Breast epithelium (tissue), 4 donors: ENCODE results near the gene GATM. TPM values are rescaled to one million over a fixed set of nuclear protein-coding genes. Genes with fewer than 3 reads are reported as not detected.
A peak's percentile ranks its signal among the peaks of the same experiment; 100 is the strongest.

Experiments used
- DNase-seq, 2 donors: peaks; one replicate each; pipeline ENCODE4 v3.0.0-alpha.2; 2019; ENCODE audit warnings: low spot score in 2 of 2
- H3K27ac ChIP-seq, 2 donors: fragments of 200-600 bp; sonication (generic) in 1 of 2; one replicate each; pipeline ENCODE4 v1.5.1; 2016 to 2019; ENCODE audit warnings: mild to moderate bottlenecking in 1 of 2
- H3K27me3 ChIP-seq, 2 donors: fragments of 200-600 bp; sonication (generic) in 1 of 2; one replicate each; pipeline versions ENCODE4 v1.5.1 to v1.6.0; 2017 to 2019; ENCODE audit warnings: control low read depth in 1 of 2, mild to moderate bottlenecking in 1 of 2
- H3K36me3 ChIP-seq: fragments of 200-600 bp; one replicate; pipeline ENCODE4 v1.5.1; 2019
- H3K4me1 ChIP-seq, 2 donors: fragments of 200-600 bp; sonication (generic); one replicate each; pipeline ENCODE4 v1.5.1; 2016 to 2019; ENCODE audit warnings: control low read depth in 1 of 2
- H3K4me3 ChIP-seq, 3 donors: fragments of 200-600 bp; sonication (generic); 1 replicate in 2 of 3; 2 replicates in 1 of 3; pipeline ENCODE4 v1.5.1; 2016 to 2019; ENCODE audit warnings: mild to moderate bottlenecking in 3 of 3, moderate library complexity in 2 of 3
- H3K9me3 ChIP-seq, 2 donors: fragments of 200-600 bp; sonication (generic) in 1 of 2; one replicate each; pipeline ENCODE4 v1.5.1; 2016 to 2019; ENCODE audit warnings: control low read depth in 1 of 2
- CTCF ChIP-seq, 3 donors: fragments of 450-650 bp; IDR thresholded peaks; one replicate each; pipeline ENCODE4 v1.5.1; 2016 to 2017; ENCODE audit warnings: antibody characterized with exemption in 3 of 3, mild to moderate bottlenecking in 3 of 3, moderate library complexity in 3 of 3
- POLR2A ChIP-seq: fragments of 450-650 bp; IDR thresholded peaks from one replicate; pipeline ENCODE4 v1.6.1; 2016; ENCODE audit warnings: antibody characterized with exemption, mild to moderate bottlenecking, moderate library complexity
- POLR2AphosphoS5 ChIP-seq, 3 donors: sonication (generic); formaldehyde crosslinking; IDR thresholded peaks; one replicate each; pipeline ENCODE4 v1.6.1; 2017; ENCODE audit warnings: antibody characterized with exemption in 3 of 3
- intact Hi-C: fragments of 100-400 bp; cut with DNase I; formaldehyde crosslinking; loops from one replicate; pipeline ENCODE4 v1.15.1; 2023; ENCODE audit warnings: low total_unique reads
- total RNA-seq, 3 donors: library from RNA; depleted of rRNA; stranded (reverse); fragments of >200 nt; gene quantifications; one replicate each; pipeline ENCODE4 v1.1.0, GENCODE V29; 2016

Gene GATM
- total RNA-seq, 3 donors from 2014 or later, result 8.8 to 31.5 (median 22.8) TPM

GRCh38 chr15:45389351-45389750, 11.0 kb upstream of the GATM start:
- H3K4me1 ChIP-seq, result no peaks in the 10 kb centered on the region
- no peak for TF ChIP-seq POLR2AphosphoS5 (IDR thresholded peaks at IDR 0.05)
- no peak for TF ChIP-seq CTCF (IDR thresholded peaks at IDR 0.05)
- no peak for TF ChIP-seq POLR2A
- H3K4me3 ChIP-seq, result no peak overlapping the region
- H3K9me3 ChIP-seq, result no peaks in the 10 kb centered on the region
- H3K27ac ChIP-seq, result no peak overlapping the region
- no peaks in the 10 kb centered on the region for H3K36me3 ChIP-seq
- no peak for DNase-seq
- H3K27me3 ChIP-seq, result no peaks in the 10 kb centered on the region
- intact Hi-C loops, result no loop called here

GRCh38 chr15:45387380-45388007, 9.2 kb upstream of the GATM start:
- H3K4me1 ChIP-seq, result no peaks in the 10 kb centered on the region
- no peaks in the 10 kb centered on the region for H3K36me3 ChIP-seq
- no peaks in the 10 kb centered on the region for H3K9me3 ChIP-seq
- H3K27me3 ChIP-seq, result no peaks in the 10 kb centered on the region
- TF ChIP-seq POLR2AphosphoS5 (IDR thresholded peaks at IDR 0.05), result no peak
- no peak overlapping the region for H3K4me3 ChIP-seq
- no peak for DNase-seq
- intact Hi-C loops, result no loop called here
- H3K27ac ChIP-seq, result no peak overlapping the region

GRCh38 chr15:45386974-45387373, 8.6 kb upstream of the GATM start:
- TF ChIP-seq CTCF (IDR thresholded peaks at IDR 0.05) (no peak), POLR2A (no peak), POLR2AphosphoS5 (IDR thresholded peaks at IDR 0.05) (no peak)
- H3K36me3 ChIP-seq, result no peaks in the 10 kb centered on the region
- H3K27me3 ChIP-seq, result no peaks in the 10 kb centered on the region
- H3K4me1 ChIP-seq, result no peaks in the 10 kb centered on the region
- no peaks in the 10 kb centered on the region for H3K9me3 ChIP-seq
- DNase-seq, result no peak
- no peak overlapping the region for H3K4me3 ChIP-seq
- intact Hi-C loops, result no loop called here
- H3K27ac ChIP-seq, result no peak overlapping the region

GRCh38 chr15:45386420-45386819, 8.1 kb upstream of the GATM start:
- no peaks in the 10 kb centered on the region for H3K4me1 ChIP-seq
- H3K27ac ChIP-seq, result peak overlapping the region in 1 of 2 donors; percentile 24
- H3K27me3 ChIP-seq, result no peaks in the 10 kb centered on the region
- no peaks in the 10 kb centered on the region for H3K36me3 ChIP-seq
- intact Hi-C loops, result no loop called here
- no peak overlapping the region for H3K4me3 ChIP-seq
- H3K9me3 ChIP-seq, result no peaks in the 10 kb centered on the region
- DNase-seq, result no peak
- TF ChIP-seq POLR2A (no peak), CTCF (IDR thresholded peaks at IDR 0.05) (no peak), POLR2AphosphoS5 (IDR thresholded peaks at IDR 0.05) (no peak)

- Histone ChIP-seq H3K36me3 (no peaks in the 10 kb centered on the region), H3K4me3 (no peak overlapping the region), H3K27me3 (no peaks in the 10 kb centered on the region), H3K4me1 (no peaks in the 10 kb centered on the region), H3K9me3 (no peaks in the 10 kb centered on the region), H3K27ac (no peak overlapping the region)
- TF ChIP-seq CTCF (IDR thresholded peaks at IDR 0.05) (no peak), POLR2AphosphoS5 (IDR thresholded peaks at IDR 0.05) (no peak), POLR2A (no peak)
- no peak for DNase-seq
- intact Hi-C loops, result no loop called here
Observed at GRCh38 chr15:45385590-45385989, 7.2 kb upstream of the GATM start.

- no peak for TF ChIP-seq POLR2AphosphoS5 (IDR thresholded peaks at IDR 0.05)
- TF ChIP-seq CTCF (IDR thresholded peaks at IDR 0.05), result no peak
- no peak for TF ChIP-seq POLR2A
- no peaks in the 10 kb centered on the region for H3K36me3 ChIP-seq
- no peak for DNase-seq
- H3K27ac ChIP-seq, result no peak overlapping the region
- no peaks in the 10 kb centered on the region for H3K27me3 ChIP-seq
- no peaks in the 10 kb centered on the region for H3K4me1 ChIP-seq
- no peak overlapping the region for H3K4me3 ChIP-seq
- intact Hi-C loops, result no loop called here
- no peaks in the 10 kb centered on the region for H3K9me3 ChIP-seq
Observed at GRCh38 chr15:45384700-45385099, 6.4 kb upstream of the GATM start.
